Activated T-cell treated with anti-CD3 and anti-CD28 coated beads, Interleukin-2, amount 50 U/mL, for 1 hour (primary cell): Measurements from ENCODE around the gene AP1M1.
A peak's percentile ranks its signal among the peaks of the same experiment; 100 is the strongest.
"Not testable (repeated sequence)": the region's sequence is repeated elsewhere in the genome, so short reads cannot be mapped to it uniquely, and the experiment has no call there.

Experiments
- DNase-seq: peaks from one replicate; pipeline ENCODE4 v3.0.0-alpha.2; 2020

Gene AP1M1

DNA sequence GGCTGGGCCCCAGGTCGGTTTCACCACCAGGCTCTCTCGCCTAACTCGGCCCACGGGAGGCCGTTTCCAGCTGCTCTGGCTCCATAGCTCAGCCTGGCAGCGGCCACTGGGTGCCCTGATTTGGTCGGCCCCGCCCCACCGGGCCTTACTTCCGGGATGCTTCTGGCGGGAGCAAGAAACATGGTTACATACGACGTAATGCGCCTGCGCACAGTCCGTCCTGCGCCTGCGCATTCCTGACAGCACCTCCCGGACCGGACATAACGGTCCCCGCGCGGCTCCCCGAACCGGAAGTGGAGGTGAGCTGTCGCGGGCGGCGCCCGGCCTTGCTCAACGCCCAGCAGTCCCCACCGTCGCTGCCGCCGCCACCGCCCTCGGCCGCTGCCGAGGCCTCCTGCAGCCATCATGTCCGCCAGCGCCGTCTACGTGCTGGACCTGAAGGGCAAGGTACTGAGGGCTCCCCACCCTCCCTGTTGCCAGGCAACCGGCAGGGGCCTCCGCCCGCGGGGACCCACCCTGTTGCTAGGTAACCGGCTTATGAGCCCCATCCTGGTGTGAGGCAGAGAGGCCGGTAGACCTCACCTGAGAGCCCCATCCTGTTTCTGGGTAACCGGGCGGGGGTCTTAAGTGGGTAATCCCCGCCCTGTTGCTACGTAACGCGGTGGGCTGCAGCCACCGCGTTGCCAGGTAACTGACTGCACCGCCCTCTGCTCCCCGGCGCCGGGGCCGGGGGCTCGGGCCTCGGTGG lies at the start of gene AP1M1:
TSS of gene AP1M1 (plus strand) at position 290 of the 748 bp plus-strand sequence. CDS start at position 406, 116 bp downstream.
- peak; percentile 99 for DNase-seq

DNA sequence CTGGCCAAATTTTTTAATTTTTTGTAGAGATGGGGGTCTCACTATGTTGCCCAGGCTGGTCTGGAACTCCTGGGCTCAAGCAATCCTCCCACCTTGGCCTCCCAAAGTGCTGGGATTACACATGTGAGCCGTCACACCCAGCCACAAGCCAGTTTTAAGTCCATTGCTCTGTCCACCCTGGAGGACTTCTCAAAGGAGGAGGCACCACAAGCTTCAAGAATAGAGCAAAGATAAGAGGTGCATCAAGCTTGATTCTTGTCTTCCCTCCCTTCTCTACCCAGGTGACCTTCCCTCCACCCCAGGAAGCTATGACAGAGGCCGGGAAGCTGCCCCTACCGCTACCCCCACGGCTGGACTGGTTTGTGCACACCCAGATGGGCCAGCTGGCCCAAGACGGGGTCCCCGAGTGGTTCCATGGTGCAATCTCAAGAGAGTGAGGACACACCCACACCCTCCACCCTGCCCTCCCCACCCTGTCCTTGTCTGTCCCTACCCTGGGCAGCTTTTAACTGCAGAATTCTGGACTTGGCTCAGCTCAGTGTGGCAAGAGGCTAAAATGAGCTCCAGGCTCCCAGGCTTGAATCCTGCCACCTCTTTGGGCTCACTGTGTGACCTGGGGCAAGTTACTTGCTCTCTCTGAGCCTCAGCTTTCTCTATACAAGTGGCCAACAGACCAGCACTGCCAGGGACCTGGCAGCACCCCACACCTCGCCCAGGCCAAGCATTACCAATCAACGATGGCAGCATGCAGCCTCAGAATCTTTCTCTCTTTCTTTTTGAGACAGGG lies 49.1 kb upstream of the AP1M1 start:
- no peak for DNase-seq

DNA sequence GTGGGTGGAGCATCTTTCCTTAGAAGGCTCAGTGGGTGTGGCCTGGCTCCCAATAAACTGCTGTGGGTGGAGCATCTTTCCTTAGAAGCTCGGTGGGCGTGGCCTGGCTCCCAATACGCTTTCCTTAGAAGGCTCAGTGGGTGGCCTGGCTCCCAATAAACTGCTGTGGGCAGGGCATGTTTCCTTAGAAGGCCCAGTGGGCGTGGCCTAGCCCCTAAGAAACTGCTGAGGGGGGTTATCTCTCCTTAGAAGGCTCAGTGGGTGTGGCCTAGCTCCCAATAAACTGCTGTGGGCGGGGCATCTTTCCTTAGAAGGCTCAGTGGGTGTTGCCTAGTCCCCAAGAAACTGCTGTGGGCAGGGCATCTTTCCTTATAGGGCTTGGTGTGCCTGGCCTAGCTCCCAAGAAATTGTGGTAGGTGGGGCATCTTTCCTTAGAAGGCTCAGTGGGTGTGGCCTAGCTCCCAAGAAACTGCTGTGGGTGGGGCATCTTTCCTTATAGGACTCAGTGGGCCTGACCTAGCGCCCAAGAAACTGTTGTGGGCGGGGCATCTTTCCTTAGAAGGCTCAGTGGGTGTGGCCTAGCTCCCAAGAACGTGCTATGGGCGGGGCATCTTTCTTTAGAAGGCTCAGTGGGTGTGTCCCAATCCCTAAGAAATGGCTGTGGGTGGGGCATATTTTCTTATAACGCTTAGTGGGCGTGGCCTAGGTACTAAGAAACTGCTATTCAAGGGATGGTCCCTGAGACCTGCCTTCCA lies 44.0 kb upstream of the AP1M1 start:
- DNase-seq = no peak

DNA sequence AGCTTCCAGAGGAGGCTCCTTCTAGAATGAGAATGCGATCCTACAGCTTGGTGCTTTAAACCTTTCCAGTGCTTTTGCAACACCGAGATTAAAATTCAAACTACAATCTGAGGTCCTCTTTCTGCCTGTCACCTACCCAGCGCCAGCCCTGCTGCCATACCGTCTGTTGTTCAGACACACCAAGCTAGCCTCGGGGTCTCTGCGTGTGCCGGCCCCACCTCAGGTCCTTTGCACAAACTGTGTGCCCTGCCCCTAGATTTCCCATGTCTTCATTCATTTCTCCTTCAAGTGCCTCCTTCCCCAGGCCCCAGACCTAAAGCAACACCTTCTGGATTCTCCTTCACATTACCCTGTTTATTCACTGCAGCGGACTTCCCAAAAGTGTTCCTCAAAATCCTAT lies 43.2 kb upstream of the AP1M1 start:
- no peak for DNase-seq

DNA sequence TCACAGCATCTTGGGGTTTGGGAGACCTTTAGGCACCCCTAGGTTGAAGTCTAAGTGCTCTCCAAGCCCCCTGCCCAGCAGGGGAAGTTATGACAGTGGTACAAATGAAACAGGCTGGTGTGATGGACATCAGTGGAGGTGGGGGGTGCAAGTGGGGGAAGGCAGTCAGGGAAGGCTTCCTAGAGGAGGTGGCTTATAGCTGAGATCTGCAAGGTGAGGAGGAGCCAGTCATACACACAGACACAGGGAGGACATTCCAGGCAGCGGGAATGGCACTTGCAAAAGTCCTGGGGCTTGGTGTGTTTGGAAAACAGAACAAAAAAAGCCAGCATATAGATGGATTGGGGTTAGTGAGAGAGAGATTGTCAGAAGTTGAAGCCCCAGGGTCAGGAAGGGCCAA lies 42.6 kb upstream of the AP1M1 start:
- DNase-seq = no peak

DNA sequence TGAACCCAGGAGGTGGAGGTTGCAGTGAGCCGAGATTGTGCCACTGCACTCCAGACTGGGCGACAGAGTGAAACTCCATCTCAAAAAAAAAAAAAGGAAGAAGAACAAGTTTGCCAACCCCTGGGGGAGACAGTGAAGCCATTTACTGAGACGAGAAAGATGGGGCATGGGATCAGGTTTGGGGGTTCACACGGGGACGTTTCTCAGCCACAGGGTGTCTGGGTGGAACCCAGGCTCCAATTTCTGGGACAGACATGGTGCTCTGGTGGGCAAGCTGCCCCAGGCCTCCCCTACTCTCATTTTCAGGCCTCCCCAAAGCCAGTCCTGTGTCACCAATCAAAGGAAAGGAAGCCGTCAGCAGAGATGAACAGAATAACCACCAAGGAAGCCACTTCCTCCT lies 40.8 kb upstream of the AP1M1 start:
- DNase-seq = no peak

DNA sequence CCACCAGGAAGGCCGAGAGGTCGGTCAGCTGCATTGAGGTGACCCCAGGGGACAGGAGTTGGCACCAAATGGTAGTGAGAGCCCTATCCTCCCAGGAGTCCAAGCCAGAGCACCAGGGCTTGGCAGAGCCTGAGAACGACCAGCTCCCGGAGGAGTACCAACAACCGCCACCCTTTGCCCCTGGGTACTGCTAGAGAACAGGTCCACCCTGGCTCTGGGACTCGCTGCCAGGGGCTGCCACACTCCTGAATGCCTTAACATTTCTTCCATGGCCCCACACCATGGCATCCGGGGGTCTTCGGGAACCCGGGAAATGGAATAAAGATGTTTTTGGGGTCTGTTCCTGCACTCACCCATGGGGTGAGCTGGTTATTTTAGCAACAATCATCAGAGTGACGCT lies 40.1 kb upstream of the AP1M1 start:
- DNase-seq = no peak

DNA sequence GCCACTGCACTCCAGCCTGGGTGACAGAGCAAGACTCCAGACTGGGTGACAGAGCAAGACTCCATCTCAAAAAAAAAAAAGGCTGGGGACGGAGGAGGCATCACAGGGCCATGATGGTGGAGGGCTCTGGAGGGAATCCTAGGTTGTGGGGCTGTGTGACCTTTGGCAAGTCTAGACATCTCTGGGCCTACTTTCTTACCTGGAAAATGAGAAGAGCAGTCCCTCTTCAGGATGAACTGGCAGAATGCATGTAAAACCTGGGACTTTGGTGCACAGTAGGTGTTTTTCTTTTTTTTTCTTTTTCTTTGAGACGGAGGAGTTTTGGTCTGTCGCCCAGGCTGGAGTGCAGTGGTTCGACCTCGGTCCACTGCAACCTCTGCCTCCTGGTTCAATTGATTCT lies 38.1 kb upstream of the AP1M1 start:
- no peak for DNase-seq

DNA sequence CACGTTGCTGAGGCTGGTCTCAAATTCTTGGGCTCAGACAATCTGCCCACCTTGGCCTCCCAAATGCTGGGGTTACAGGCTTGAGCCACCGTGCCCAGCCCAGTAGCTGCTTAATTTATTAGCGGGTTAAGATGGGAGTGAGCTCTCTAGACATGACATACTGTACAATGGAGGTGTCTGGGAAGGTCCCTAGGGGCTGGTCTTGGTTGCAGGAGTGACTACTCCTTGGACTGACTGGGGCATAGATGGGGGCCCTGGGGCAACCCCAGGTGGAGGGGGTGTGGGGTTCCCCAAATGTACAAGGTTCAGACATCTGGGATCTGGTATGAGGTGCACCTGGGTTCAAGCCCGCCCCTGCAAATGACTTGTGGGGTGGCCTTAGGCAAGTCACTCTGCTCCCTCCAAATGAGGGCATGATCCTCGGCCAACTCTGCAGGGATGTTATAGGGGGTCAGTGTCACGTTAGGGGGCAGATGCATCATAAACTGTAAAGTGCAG lies 37.2 kb upstream of the AP1M1 start:
- no peak for DNase-seq

DNA sequence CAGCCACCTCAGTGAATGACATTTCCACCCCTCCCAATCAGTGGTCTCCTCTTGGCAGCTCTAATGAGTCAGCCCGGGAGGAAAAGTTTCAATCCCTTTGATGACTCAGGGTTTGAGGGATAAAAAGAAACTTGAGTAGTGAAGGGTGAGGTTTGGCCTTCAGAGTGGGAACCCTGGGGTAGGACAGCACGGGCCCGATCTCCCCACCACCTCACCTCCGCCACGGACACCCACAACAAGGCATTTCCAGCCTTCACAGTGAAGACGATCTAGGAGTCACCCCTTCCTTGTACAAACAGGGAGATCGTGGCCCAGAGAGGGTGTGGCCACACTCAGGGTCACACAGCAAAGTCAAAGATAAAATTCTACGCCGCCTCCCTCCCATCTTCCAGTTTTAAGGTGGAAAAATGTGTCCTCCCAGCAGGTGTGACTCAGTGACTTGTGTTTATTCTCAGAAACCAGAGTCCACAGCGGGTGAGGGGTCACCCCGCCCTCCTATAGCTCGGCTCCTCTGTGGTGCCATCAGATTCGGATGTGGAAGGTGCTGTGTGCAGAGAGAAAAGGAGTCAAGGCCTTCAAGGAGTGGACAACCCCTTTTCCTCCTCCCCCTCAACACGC lies 36.7 kb upstream of the AP1M1 start:
- no peak for DNase-seq

DNA sequence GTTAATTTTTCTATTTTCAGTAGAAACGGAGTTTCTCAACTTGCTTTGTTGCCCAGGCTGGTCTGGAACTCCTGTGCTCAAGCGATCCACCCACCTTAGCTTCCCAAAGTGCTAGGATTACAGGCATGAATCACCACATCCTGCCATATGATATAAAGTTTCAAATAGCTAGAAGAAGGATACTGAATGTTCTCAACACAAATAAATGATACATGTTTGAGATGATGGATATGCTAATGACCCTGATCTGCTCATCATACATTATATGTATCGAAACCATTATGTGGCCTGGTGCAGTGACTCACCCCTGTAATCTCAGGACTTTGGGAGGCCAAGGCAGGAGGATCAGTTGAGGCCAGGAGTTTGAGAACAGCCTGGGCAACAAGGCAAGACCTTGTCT lies 35.9 kb upstream of the AP1M1 start:
- no peak for DNase-seq

DNA sequence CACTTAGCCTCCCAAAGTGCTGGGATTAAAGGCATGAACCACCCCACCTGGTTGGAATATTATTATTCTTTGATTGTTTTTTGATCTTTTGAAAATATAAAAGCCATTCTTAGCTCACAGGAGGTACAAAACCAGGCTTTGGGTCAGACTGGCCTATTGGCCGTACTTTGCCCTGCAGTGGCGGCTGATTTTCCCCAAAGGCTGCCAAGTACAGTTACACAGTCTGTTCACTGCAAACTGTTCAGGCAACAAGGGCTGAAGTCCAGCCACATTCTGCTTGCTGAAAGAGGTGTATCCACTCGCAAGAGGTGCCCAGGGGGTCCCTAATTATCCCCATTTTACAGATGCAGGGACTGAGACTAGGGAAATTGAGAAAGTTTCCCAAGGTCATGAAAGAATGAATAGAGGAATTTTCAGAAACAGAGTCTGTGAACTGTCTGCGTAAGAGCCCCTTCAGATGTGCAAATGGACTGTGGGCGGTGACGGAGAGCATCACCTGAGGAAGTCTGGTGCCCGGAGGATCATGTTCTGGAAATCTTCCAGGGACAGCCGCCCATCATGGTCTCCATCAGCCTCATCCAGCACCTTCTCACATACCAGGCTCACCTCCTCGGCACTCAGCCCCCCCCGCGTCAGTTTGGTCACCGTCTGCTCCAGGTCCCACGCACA lies 33.4 kb upstream of the AP1M1 start:
- DNase-seq = no peak

DNA sequence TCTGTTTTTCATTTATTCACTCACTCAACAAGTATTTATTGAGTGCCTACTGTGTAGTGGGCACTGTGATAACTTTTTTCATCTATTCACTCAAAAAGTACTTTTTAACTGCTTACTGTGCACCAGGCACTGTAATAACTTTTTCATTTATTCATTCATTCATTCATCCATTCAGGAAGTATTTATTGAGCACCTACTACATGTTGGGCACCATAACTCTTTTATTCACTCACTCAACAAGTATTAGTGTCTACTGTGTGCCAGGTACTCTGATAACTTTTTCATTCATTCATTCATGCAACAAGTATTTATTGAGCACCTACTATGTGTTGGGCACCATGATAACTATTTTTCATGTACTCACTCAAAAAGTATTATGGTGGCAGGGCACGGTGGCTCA lies 31.3 kb upstream of the AP1M1 start:
- DNase-seq = no peak

DNA sequence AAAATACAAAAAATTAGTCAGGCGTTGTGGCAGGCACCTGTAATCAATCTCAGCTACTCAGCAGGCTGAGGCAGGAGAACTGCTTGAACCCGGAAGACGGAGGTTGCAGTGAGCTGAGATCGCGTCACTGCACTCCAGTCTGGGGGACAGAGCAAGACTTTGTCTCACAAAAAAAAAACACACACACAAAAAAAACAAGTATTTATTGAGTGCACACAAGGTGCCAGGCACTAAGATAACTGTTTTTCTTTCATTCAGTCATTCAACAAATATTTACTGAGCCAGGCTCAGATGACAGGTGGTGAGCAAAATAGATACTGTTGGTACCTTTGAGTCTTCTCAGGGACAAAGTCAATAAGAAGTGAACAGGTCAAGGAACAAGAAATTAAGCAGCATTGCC lies 30.7 kb upstream of the AP1M1 start:
- DNase-seq = no peak

DNA sequence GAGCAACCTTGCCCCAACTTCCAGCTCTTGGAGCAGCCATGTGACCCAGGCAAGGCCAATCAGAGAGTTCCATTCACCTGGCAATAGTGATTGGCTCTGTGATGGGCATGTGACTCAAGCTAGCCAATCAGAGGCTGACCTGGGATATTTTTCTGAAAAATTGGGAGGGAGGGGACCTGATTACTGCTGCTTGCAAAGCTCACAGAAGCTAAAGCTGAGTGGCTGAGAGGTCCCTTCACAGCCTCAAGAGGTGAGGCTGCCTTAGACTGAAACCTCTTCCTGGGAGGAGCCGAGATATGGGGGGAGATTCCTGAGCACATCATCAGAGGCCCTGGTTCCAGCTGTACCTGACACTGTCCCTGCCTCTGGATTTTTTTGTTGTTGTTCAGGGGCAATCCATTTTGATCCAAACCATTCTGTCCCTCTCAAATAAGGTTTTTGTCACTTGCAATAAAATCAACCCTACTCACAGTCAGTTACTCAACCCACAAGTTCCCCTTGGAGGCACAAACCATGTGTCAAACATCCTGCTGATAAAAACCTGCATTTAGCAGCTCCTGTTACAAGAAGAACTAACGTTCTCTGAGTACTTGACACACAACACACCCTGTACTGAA lies 29.1 kb upstream of the AP1M1 start:
- no peak for DNase-seq

DNA sequence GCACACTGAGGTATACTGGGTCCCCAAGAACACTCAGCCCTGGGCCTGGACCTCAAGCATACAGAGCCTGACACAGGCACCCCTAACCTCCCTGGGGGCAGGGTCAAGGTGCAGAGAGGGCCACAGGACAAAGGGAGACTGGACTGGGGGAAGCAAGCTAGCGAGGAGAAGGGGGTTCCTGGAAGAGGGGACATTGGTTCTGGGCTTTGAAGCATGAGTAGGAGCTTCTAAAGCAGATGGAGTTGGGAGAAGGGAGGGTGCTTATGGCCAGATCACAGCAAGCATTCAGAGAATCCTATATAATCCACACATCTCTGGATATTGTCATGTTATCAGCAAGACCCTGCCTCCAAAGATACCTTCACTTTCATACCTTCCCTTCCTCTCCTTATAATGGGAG lies 27.6 kb upstream of the AP1M1 start:
- no peak for DNase-seq

DNA sequence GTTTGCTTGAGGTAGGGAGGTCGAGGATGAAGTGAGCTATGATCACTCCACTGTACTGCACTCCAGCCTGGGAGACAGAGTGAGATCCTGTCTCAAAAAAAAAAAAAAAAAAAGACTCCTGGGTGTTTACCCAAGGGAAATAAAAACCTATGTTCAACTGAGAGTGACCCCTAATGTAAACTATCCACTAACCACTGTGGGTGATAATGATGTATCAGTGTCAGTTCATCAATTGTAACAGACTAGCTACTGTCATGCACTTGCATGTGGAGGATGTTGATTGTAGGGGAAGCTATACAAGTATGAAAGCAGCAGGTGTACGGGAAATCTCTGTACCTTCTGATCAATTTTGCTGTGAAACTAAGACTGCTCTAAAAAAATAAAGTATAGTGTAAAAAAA lies 21.8 kb upstream of the AP1M1 start:
- no peak for DNase-seq

DNA sequence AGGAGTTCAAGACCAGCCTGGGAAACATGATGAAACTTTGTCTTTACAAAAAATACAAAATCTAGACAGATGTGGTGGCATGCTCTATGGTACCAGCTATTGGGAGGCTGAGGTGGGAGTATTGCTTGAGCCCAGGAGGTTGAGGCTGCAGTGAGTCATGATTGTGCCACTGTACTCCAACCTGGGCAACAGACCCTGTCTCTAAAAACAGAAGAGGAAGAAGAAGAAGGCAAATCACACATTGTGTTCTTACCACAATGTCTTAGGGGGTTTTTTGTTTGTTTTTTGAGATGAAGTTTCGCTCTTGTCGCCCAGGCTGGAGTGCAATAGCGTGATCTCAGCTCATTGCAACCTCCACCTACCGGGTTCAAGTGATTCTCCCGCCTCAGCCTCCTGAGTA lies 18.8 kb upstream of the AP1M1 start:
- not testable (repeated sequence) for DNase-seq

DNA sequence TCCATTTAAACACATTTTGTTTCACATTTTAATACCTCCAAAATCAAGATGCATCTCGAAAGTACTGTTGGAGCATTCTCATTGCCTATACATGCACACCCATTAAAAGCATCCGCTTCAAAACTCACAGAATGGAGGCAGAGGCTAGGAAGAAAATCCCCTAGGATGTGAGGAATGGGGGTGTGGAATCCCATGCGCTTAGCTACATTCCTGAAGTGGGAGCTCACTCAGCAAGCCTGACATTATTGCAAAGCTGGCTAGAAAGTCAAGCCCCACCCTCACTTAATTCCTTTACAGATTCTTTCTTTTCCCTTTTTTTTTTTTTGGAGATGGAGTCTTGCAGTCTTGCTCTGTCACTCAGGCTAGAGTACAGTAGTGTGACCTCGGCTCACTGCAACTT lies 17.1 kb upstream of the AP1M1 start:
- DNase-seq = no peak

DNA sequence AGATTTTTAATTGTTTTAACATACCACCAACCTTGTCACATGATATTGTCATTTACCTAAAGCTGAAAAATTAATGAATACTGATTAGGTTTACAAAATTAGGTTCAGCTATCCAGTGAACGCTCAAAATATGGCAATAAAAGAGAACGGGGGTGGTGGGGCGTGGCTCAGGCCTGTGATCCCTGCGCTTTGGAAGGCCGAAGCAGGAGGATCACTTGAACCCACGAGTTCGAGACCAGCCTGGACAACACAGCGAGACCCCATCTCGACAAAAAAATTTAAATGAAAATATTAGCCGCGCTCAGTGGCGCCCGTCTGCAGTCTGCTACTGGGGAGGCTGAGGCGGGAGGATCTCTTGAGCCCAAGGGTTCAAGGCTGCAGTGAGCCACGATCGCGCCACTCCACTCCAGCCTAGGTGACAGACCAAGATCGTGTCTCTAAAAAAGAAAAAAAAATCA lies 13.0 kb upstream of the AP1M1 start:
- no peak for DNase-seq

DNA sequence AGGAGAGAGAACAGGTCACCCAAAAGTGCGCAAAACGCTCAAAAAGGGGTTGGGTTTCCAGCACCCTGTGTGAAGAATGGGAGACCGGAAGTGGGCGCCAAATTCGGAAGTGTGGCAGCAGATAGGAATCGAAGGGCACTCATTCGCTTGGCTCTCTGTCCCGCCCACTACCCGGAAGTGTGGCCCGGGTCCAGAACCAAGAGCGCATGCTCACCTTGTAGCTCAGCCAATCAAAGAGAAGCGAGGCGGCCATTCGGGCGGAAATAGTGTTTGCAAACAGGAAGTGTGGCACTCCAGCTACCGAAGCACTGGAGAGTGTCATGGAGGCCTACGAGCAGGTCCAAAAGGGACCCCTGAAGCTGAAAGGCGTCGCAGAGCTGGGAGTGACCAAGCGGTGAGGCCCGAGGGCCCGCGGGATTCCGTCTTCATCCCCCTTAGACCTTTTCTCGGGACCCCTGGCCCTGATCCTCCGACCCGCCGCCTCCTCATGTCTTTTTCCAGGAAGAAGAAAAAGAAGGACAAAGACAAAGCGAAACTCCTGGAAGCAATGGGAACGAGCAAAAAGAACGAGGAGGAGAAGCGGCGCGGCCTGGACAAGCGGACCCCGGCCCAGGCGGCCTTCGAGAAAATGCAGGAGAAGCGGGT lies 12.5 kb upstream of the AP1M1 start, which contains the start of gene FAM32A:
TSS of gene FAM32A (plus strand) at position 288 of the 645 bp plus-strand sequence. CDS start at position 321, 33 bp downstream.
- DNase-seq = peak; percentile 98
